BE2C (cell line): Measurements from ENCODE around the gene VPS54.
"Not testable (repeated sequence)": the region's sequence is repeated elsewhere in the genome, so short reads cannot be mapped to it uniquely, and the experiment has no call there.

ENCODE experiments used
- DNase-seq: peaks from one replicate; pipeline ENCODE4 v3.0.0-alpha.2; 2020
- H3K27me3 ChIP-seq: fragments of 250-450 bp; sonication (Bioruptor Pico); 2 replicates; pipeline ENCODE4 v1.5.1; 2020; ENCODE audit warnings: mild to moderate bottlenecking
- H3K36me3 ChIP-seq: fragments of 250-450 bp; sonication (Bioruptor Pico); 2 replicates; pipeline ENCODE4 v1.5.1; 2020; ENCODE audit warnings: mild to moderate bottlenecking
- H3K4me1 ChIP-seq: fragments of 250-450 bp; sonication (Bioruptor Pico); 2 replicates; pipeline ENCODE4 v1.5.1; 2020
- H3K4me3 ChIP-seq: 2 replicates; pipeline ENCODE4 v1.5.1; 2011; ENCODE audit warnings: low read depth, low read length
- H3K9me3 ChIP-seq: fragments of 250-450 bp; sonication (Bioruptor Pico); 2 replicates; pipeline ENCODE4 v1.5.1; 2020
- CTCF ChIP-seq: IDR thresholded peaks from 2 replicates; pipeline ENCODE4 v1.5.1; 2012; ENCODE audit warnings: mild to moderate bottlenecking, low read depth, low read length

VPS54 gene

DNA sequence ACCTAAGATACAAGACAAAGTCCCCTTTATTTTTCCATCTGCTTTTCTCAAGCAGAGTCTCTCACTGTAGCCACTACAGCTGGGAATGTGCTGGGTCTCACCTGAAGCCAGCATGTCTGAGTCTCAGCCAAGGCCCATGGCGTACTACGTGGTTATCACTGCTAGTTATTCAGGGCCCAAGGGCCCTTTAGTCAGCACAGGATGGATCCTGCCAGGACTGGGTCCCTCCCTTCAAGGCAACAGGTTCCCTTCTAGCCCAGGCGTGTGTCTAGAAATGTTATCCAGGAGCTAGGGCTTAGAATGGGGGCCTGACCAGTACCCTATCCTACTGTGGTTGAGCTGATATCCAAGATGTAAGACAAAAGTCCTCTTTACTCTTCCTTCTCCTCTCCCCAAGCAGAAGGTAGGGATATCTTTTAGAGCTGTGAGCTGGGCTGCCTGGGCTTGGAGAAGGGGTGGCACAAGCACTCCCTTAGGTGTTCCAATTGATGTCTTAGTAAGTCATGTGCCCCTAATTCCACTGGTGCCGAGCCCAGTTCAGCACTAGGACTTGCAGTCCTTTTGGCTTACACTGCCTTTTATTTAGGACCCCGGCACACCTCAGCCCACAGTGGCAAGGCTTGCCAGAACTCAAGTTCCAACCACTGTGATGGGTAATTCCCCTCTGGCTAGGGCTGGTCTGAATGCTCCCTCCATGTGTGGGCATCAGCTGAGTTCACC is 17.7 kb downstream of the VPS54 start:
- DNase-seq = no peak
- no peaks in the 10 kb centered on the region for H3K27me3 ChIP-seq

GRCh38 chr2:64000630-64001381 is 18.4 kb downstream of the VPS54 start:
- Histone ChIP-seq H3K27me3 (no peaks in the 10 kb centered on the region), H3K4me3 (no peak overlapping the region), H3K36me3 (no peaks in the 10 kb centered on the region), H3K9me3 (no peaks in the 10 kb centered on the region), H3K4me1 (no peaks in the 10 kb centered on the region)
- 0 out of 2 replicates have a peak, but pooled peaks have one; percentile 19 for TF ChIP-seq CTCF
- no peak for DNase-seq

More for the DNA sequence above, 17.7 kb downstream of the VPS54 start:
- TF ChIP-seq CTCF = no peak
- Histone ChIP-seq H3K36me3 (no peaks in the 10 kb centered on the region), H3K9me3 (no peaks in the 10 kb centered on the region), H3K4me3 (no peak overlapping the region), H3K4me1 (no peaks in the 10 kb centered on the region)

GRCh38 chr2:63999049-63999448 is 20.2 kb downstream of the VPS54 start:
- Histone ChIP-seq H3K27me3 (no peaks in the 10 kb centered on the region), H3K4me3 (no peak overlapping the region), H3K36me3 (no peaks in the 10 kb centered on the region), H3K4me1 (no peaks in the 10 kb centered on the region; the same call in 1 of the 2 replicates), H3K9me3 (no peaks in the 10 kb centered on the region)
- TF ChIP-seq CTCF = no peak
- no peak for DNase-seq

GRCh38 chr2:63996582-63997198 is 22.5 kb downstream of the VPS54 start:
- not testable (repeated sequence) for H3K4me3 ChIP-seq, H3K27me3 ChIP-seq, H3K36me3 ChIP-seq, H3K9me3 ChIP-seq, DNase-seq, H3K4me1 ChIP-seq

- not testable (repeated sequence) for H3K27me3 ChIP-seq, H3K4me1 ChIP-seq, H3K9me3 ChIP-seq, H3K4me3 ChIP-seq, H3K36me3 ChIP-seq, DNase-seq
Measured at GRCh38 chr2:63994329-63995070, 24.7 kb downstream of the VPS54 start.

GRCh38 chr2:63993871-63994270 is 25.4 kb downstream of the VPS54 start:
- Histone ChIP-seq H3K4me1 (no peaks in the 10 kb centered on the region; the same call in 1 of the 2 replicates), H3K36me3 (no peaks in the 10 kb centered on the region), H3K27me3 (no peaks in the 10 kb centered on the region), H3K4me3 (no peak overlapping the region), H3K9me3 (no peaks in the 10 kb centered on the region)
- no peak for DNase-seq
- no peak for TF ChIP-seq CTCF

- not testable (repeated sequence) for H3K36me3 ChIP-seq, H3K9me3 ChIP-seq, DNase-seq
Measured at GRCh38 chr2:63993130-63993584, 26.1 kb downstream of the VPS54 start.

More at GRCh38 chr2:63993130-63993584, 26.1 kb downstream of the VPS54 start:
- not testable (repeated sequence) for H3K4me1 ChIP-seq, H3K27me3 ChIP-seq, H3K4me3 ChIP-seq
